Choroid plexus epithelial cell (primary cell): Measurements from ENCODE around the gene XYLT2.

Experiments used
- DNase-seq: peaks from one replicate; pipeline ENCODE4 v3.0.0-alpha.2; 2010; ENCODE audit warnings: low read depth
- H3K4me3 ChIP-seq: 2 replicates; pipeline ENCODE4 v1.5.1; 2011; ENCODE audit warnings: low read depth, mild to moderate bottlenecking, control low read depth, low read length, moderate library complexity
- CTCF ChIP-seq: conservative IDR thresholded peaks from 2 replicates; pipeline ENCODE4 v1.5.1; 2011; ENCODE audit warnings: low read depth, mild to moderate bottlenecking, control low read depth, inconsistent platforms, low read length, moderate library complexity

XYLT2 gene

GRCh38 chr17:50407921-50408320 lies 62.0 kb downstream of the XYLT2 start:
- no peak overlapping the region for H3K4me3 ChIP-seq
- DNase-seq = no peak
- TF ChIP-seq CTCF = no peak
